Ascending aorta (tissue), 2 donors: ENCODE results near the gene SRRM2. TPM values are rescaled to one million over a fixed set of nuclear protein-coding genes. Genes with fewer than 3 reads are reported as not detected.

Experiments used
- DNase-seq, 2 donors: peaks; one replicate each; pipeline ENCODE4 v3.0.0-alpha.2; 2019; ENCODE audit warnings: low spot score in 2 of 2
- H3K27ac ChIP-seq, 2 donors: fragments of 200-600 bp; sonication (generic); one replicate each; pipeline ENCODE4 v1.5.1; 2016 to 2017; ENCODE audit warnings: mild to moderate bottlenecking in 1 of 2
- H3K27me3 ChIP-seq: fragments of 200-600 bp; sonication (generic); one replicate; pipeline ENCODE4 v1.5.1; 2017
- H3K36me3 ChIP-seq, 2 donors: fragments of 200-600 bp; sonication (generic); one replicate each; pipeline ENCODE4 v1.5.1; 2016
- H3K4me1 ChIP-seq, 2 donors: fragments of 200-600 bp; sonication (generic); one replicate each; pipeline ENCODE4 v1.5.1; 2016 to 2017; ENCODE audit warnings: mild to moderate bottlenecking in 1 of 2
- H3K4me3 ChIP-seq, 2 donors: fragments of 200-600 bp; sonication (generic); one replicate each; pipeline ENCODE4 v1.5.1; 2016 to 2017; ENCODE audit warnings: mild to moderate bottlenecking in 1 of 2
- H3K9me3 ChIP-seq, 2 donors: fragments of 200-600 bp; sonication (generic); one replicate each; pipeline ENCODE4 v1.5.1; 2016
- intact Hi-C: fragments of 100-400 bp; cut with DNase I; formaldehyde crosslinking; loops from one replicate; pipeline ENCODE4 v1.15.1; 2023
- total RNA-seq: library from RNA; depleted of rRNA; stranded (reverse); fragments of >200 nt; gene quantifications from one replicate; pipeline ENCODE4 v1.1.0, GENCODE V29; 2016
- TF ChIP-seq, protein P1 (sequence below), 3 experiments: fragments of 200-600 bp in 2 of 3; fragments of 450-650 bp in 1 of 3; sonication (generic) in 2 of 3; IDR thresholded peaks; one replicate each; pipeline ENCODE4 v1.5.1; 2016 to 2019; ENCODE audit warnings: antibody characterized with exemption in 3 of 3, mild to moderate bottlenecking in 1 of 3, moderate library complexity in 1 of 3

SRRM2 gene
- total RNA-seq, 1 donor from 2014 or later = 359 TPM

DNA sequence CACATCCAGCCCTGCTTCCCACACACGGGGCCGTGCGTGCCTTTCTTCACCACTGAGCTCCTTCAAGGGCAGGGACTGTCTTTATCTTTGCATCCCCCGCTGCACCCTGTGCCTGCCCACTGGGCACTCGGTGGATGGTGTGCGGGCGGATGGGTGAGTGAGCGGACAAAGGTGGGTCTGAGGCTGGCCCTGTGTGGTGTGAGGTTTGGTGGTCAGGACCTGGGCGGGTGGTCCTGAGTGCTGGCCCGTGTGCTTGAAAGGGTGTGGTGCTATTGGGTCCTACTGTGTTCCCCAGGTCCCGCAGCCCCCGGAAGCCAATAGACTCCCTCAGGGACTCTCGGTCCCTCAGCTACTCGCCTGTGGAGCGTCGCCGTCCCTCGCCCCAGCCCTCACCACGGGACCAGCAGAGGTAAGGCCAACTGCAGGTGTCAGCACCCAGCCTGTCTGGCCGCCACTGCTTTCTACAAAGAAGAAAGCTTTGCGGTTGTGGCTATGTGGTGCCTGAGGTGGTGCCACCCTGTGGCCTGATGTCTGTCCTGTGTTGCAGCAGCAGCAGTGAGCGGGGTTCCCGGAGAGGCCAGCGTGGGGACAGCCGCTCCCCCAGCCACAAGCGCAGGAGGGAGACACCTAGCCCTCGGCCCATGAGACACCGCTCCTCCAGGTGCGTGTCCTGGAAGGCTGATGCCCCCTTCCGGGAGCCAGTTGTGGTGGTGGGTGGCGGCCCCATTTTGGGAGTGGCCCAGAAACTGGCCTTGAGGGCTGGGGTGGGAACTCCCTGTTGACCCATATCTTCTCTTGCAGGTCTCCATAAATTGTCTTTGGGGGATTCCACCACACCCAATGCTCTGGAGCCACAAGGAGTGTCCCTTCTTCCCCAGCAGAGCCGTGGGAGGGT lies 17.9 kb downstream of the SRRM2 start:
- H3K4me3 ChIP-seq = no peak overlapping the region
- no peak overlapping the region for H3K27ac ChIP-seq
- TF ChIP-seq, protein P1, sequence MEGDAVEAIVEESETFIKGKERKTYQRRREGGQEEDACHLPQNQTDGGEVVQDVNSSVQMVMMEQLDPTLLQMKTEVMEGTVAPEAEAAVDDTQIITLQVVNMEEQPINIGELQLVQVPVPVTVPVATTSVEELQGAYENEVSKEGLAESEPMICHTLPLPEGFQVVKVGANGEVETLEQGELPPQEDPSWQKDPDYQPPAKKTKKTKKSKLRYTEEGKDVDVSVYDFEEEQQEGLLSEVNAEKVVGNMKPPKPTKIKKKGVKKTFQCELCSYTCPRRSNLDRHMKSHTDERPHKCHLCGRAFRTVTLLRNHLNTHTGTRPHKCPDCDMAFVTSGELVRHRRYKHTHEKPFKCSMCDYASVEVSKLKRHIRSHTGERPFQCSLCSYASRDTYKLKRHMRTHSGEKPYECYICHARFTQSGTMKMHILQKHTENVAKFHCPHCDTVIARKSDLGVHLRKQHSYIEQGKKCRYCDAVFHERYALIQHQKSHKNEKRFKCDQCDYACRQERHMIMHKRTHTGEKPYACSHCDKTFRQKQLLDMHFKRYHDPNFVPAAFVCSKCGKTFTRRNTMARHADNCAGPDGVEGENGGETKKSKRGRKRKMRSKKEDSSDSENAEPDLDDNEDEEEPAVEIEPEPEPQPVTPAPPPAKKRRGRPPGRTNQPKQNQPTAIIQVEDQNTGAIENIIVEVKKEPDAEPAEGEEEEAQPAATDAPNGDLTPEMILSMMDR (IDR thresholded peaks at IDR 0.05) = no peak
- H3K27me3 ChIP-seq = no peaks in the 10 kb centered on the region
- no peak for DNase-seq
- peaks cover 0 to 2% of the 10 kb centered on the region in 2 donors for H3K4me1 ChIP-seq
- H3K36me3 ChIP-seq = peaks cover 82 to 83% of the 10 kb centered on the region in 2 donors
- H3K9me3 ChIP-seq = no peaks in the 10 kb centered on the region
- intact Hi-C loops = loop anchor here (10.0 kb wide), 1 partner anchor 256 kb away; the partner anchor contains the start of gene ATP6V0C

GRCh38 chr16:2771496-2772402 lies 19.3 kb downstream of the SRRM2 start:
- TF ChIP-seq, protein P1 (IDR thresholded peaks at IDR 0.05) = no peak
- Histone ChIP-seq H3K4me1 (peaks cover 8 to 9% of the 10 kb centered on the region in 2 donors), H3K9me3 (no peaks in the 10 kb centered on the region), H3K27ac (no peak overlapping the region), H3K27me3 (no peaks in the 10 kb centered on the region), H3K36me3 (peaks cover 69 to 70% of the 10 kb centered on the region in 2 donors), H3K4me3 (no peak overlapping the region)
- DNase-seq = no peak
- intact Hi-C loops = loop anchor here (10.0 kb wide), 1 partner anchor 257 kb away; the partner anchor contains the start of gene ATP6V0C

DNA sequence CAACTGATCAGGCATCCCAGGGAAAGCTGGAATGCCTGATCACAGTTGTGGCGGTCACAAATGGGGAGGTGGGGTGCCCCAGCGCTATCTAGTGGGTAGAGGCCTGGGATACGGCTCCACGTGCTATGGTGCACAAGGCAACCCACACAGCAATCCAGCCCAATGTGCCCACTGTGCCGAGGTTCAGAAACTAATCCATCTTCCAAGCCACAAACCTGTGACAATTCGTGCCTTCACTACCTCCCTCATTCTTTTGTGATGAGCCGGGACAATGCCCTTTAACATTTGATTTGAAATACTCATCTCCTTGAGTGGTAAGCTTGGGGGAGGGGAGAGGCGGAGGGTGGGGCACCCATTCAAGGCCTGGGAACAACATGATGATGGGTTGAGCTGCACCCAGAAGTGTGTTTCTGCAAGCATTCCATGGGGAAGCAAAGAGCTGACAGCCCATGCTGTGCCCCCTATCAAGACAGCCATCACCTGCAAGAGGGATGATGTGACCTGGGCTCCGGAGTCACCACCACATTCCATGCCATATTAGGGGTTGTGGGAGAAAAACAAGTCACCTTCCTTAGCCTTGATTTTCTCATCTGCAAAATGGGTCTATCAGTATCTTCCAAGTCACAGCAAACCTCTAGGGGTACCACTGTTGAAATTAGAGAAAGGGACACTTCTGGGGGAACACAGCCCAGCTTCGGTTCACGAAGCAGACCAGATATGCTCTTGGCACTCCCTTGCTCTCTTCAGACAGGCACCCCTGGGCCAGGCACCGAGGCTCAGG lies 20.9 kb downstream of the SRRM2 start:
- DNase-seq = no peak
- TF ChIP-seq, protein P1 (IDR thresholded peaks at IDR 0.05) = no peak
- Histone ChIP-seq H3K9me3 (no peaks in the 10 kb centered on the region), H3K27me3 (no peaks in the 10 kb centered on the region), H3K27ac (no peak overlapping the region), H3K4me1 (peaks cover 9 to 11% of the 10 kb centered on the region in 2 donors), H3K36me3 (peaks cover 52 to 54% of the 10 kb centered on the region in 2 donors), H3K4me3 (no peak overlapping the region)
- intact Hi-C loops = loop anchor here (10.0 kb wide), 1 partner anchor 259 kb away; the partner anchor contains the start of gene ATP6V0C

GRCh38 chr16:2774161-2774891 lies 21.9 kb downstream of the SRRM2 start:
- intact Hi-C loops = loop anchor here (10.0 kb wide), 1 partner anchor 260 kb away; the partner anchor contains the start of gene ATP6V0C
- H3K9me3 ChIP-seq = no peaks in the 10 kb centered on the region
- peaks cover 43 to 44% of the 10 kb centered on the region in 2 donors for H3K36me3 ChIP-seq
- H3K4me3 ChIP-seq = no peak overlapping the region
- H3K27ac ChIP-seq = no peak overlapping the region
- H3K4me1 ChIP-seq = peaks cover 9 to 17% of the 10 kb centered on the region in 2 donors
- DNase-seq = no peak
- no peaks in the 10 kb centered on the region for H3K27me3 ChIP-seq
- TF ChIP-seq, protein P1 (IDR thresholded peaks at IDR 0.05) = no peak
